Sigmoid colon (tissue), 7 donors: ENCODE data around the gene ABCC3. TPM values are rescaled to one million over a fixed set of nuclear protein-coding genes. Genes with fewer than 3 reads are reported as not detected.

Experiments used
- DNase-seq: peaks from one replicate; pipeline ENCODE4 v3.0.0-alpha.2; 2019
- H3K27ac ChIP-seq, 4 donors: fragments of 200-600 bp; sonication (generic); one replicate each; pipeline ENCODE4 v1.5.1; 2016 to 2019; ENCODE audit warnings: mild to moderate bottlenecking in 1 of 4
- H3K27me3 ChIP-seq, 3 donors: fragments of 200-600 bp; sonication (generic); one replicate each; pipeline ENCODE4 v1.5.1; 2019; ENCODE audit warnings: mild to moderate bottlenecking in 1 of 3
- H3K36me3 ChIP-seq, 4 donors: fragments of 200-600 bp; sonication (generic); one replicate each; pipeline ENCODE4 v1.5.1; 2016 to 2019
- H3K4me1 ChIP-seq, 4 donors: fragments of 200-600 bp; sonication (generic); one replicate each; pipeline ENCODE4 v1.5.1; 2017 to 2019
- H3K4me3 ChIP-seq, 4 donors: fragments of 200-600 bp; sonication (generic); one replicate each; pipeline ENCODE4 v1.5.1; 2017 to 2019; ENCODE audit warnings: mild to moderate bottlenecking in 2 of 4, moderate library complexity in 1 of 4
- H3K9me3 ChIP-seq, 4 donors: fragments of 200-600 bp in 3 of 4; sonication (generic) in 3 of 4; one replicate each; pipeline versions ENCODE4 v1.5.1 to v1.6.1; 2013 to 2019
- EP300 ChIP-seq, 4 donors: sonication (generic); formaldehyde crosslinking; IDR thresholded peaks; one replicate each; pipeline ENCODE4 v1.6.1; 2017; ENCODE audit warnings: antibody characterized with exemption in 4 of 4
- POLR2A ChIP-seq, 2 donors: fragments of 450-650 bp; IDR thresholded peaks; one replicate each; pipeline ENCODE4 v1.6.1; 2016; ENCODE audit warnings: antibody characterized with exemption in 2 of 2, mild to moderate bottlenecking in 2 of 2, moderate library complexity in 2 of 2
- POLR2AphosphoS5 ChIP-seq, 4 donors: sonication (generic); formaldehyde crosslinking; IDR thresholded peaks; one replicate each; pipeline ENCODE4 v1.6.1; 2017; ENCODE audit warnings: antibody characterized with exemption in 4 of 4
- WGBS, 2 donors: extraction: QIAGEN DNeasy Blood & Tissue Kit; methylation state at CpG; one replicate each; pipeline ENCODE4 v1.1.7; 2013; 5-methylcytosine and 5-hydroxymethylcytosine counted together
- intact Hi-C: fragments of 100-400 bp; cut with DNase I; formaldehyde crosslinking; loops from one replicate; pipeline ENCODE4 v1.15.1; 2023
- polyA plus RNA-seq, 3 donors: library from polyadenylated mRNA; stranded (reverse); fragments of 200-250 nt; gene quantifications; one replicate each; pipeline ENCODE4 v1.2.3, GENCODE V29; 2013
- total RNA-seq, 4 donors: library from RNA; depleted of rRNA; stranded (reverse); fragments of >200 nt; gene quantifications; one replicate each; pipeline ENCODE4 v1.1.0, GENCODE V29; 2016
- TF ChIP-seq, protein P1 (sequence below), 4 experiments: fragments of 450-650 bp in 3 of 4; fragments of 200-600 bp in 1 of 4; IDR thresholded peaks; one replicate each; pipeline ENCODE4 v1.5.1; 2016 to 2019; ENCODE audit warnings: antibody characterized with exemption in 4 of 4, mild to moderate bottlenecking in 3 of 4, moderate library complexity in 2 of 4
- donor health status: healthy with polysubstance abuse.
- donor health status: Bipolar disorder and iron deficiency.
- donor health status: healthy.

ABCC3 gene
- total and polyA plus RNA-seq, 7 donors, result 0.71 to 94.1 (median 2.6) TPM

DNA sequence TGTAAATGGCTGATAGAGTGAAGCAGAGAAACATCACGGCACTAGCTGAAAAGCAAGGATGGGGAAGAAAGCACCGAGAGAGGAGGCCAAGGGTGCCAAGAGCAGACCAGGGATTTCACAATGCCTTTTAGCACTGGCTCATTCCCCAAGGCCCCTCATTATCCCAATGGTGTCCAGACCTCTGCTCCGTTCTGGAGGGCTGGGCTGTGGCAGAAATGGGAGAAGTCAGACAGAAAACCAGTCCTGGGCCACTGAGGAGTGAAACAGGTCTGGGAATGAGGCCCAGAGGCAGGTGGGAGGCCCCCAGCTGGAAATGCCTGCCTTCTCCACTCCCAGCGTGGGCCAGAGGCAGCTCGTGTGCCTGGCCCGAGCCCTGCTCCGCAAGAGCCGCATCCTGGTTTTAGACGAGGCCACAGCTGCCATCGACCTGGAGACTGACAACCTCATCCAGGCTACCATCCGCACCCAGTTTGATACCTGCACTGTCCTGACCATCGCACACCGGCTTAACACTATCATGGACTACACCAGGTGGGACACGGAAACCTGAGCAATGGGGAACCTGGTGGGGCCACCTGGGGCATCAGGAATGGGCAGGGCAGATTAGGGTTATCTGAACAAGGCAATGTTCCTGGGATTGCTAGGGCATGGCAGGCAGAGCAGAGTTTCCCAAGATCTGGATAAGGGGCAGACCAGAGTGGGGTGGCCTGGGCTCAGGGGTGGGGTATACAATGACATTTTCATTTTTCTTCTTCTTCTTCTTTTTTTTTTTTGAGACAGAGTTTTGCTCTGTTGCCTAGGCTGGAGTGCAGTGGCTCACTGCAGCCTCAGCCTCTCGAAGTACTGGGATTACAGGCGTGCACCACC is 52.8 kb downstream of the ABCC3 start:
- H3K27me3 ChIP-seq, result no peaks in the 10 kb centered on the region

GRCh38 chr17:50688245-50688644 is 53.6 kb downstream of the ABCC3 start:
- DNase-seq, result no peak
- intact Hi-C loops, result no loop called here
- Histone ChIP-seq H3K27me3 (no peaks in the 10 kb centered on the region), H3K27ac (no peak overlapping the region), H3K36me3 (no peaks in the 10 kb centered on the region), H3K9me3 (no peaks in the 10 kb centered on the region), H3K4me1 (peaks cover 0 to 73% (median 58%) of the 10 kb centered on the region in 4 donors), H3K4me3 (no peak overlapping the region)
- WGBS, 2 donors, result 93 to 96% methylated on average over 3 of the region's 3 CpGs
- TF ChIP-seq, protein P1, sequence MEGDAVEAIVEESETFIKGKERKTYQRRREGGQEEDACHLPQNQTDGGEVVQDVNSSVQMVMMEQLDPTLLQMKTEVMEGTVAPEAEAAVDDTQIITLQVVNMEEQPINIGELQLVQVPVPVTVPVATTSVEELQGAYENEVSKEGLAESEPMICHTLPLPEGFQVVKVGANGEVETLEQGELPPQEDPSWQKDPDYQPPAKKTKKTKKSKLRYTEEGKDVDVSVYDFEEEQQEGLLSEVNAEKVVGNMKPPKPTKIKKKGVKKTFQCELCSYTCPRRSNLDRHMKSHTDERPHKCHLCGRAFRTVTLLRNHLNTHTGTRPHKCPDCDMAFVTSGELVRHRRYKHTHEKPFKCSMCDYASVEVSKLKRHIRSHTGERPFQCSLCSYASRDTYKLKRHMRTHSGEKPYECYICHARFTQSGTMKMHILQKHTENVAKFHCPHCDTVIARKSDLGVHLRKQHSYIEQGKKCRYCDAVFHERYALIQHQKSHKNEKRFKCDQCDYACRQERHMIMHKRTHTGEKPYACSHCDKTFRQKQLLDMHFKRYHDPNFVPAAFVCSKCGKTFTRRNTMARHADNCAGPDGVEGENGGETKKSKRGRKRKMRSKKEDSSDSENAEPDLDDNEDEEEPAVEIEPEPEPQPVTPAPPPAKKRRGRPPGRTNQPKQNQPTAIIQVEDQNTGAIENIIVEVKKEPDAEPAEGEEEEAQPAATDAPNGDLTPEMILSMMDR (IDR thresholded peaks at IDR 0.05), result no peak
- no peak for TF ChIP-seq EP300 (IDR thresholded peaks at IDR 0.05)
- no peak for TF ChIP-seq POLR2A (IDR thresholded peaks at IDR 0.05)
- no peak for TF ChIP-seq POLR2AphosphoS5 (IDR thresholded peaks at IDR 0.05)

More for the DNA sequence above, 52.8 kb downstream of the ABCC3 start:
- 83% methylated on average over 16 of the region's 16 CpGs for WGBS, 2 donors
- TF ChIP-seq POLR2AphosphoS5 (IDR thresholded peaks at IDR 0.05), result no peak
- TF ChIP-seq POLR2A (IDR thresholded peaks at IDR 0.05), result no peak
- TF ChIP-seq EP300 (IDR thresholded peaks at IDR 0.05), result no peak
- TF ChIP-seq, protein P1 (IDR thresholded peaks at IDR 0.05), result no peak
- Histone ChIP-seq H3K27ac (peak overlapping the region; percentile 75 to 88 (median 80)), H3K4me1 (peaks cover 0 to 65% (median 49%) of the 10 kb centered on the region in 4 donors), H3K4me3 (no peak overlapping the region), H3K9me3 (no peaks in the 10 kb centered on the region), H3K36me3 (no peaks in the 10 kb centered on the region)
- intact Hi-C loops, result loop anchor here (2.0 kb wide), 1 partner anchor 19 kb away; the partner anchor contains the start of gene ANKRD40
- DNase-seq, result peak; percentile 74

DNA sequence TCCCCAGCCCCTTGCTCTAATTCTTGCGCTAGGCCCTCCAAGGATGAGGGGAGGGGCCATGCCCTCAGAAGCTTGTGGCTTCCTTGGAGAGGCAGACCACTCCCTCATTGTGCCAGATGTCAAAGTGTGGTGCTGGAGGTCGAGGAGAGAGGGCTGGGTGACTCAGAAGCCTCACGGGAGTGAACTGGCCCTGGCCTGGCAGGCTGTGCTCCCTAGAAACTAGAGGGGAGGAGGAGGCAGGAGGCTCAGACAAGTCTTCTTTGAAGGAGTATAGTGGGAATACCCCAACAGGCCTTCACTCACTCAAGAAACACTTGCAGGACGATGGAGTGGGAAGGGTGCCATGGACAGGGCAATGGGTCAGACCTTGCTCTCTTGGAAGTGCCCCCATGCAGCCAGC is 54.6 kb downstream of the ABCC3 start:
- DNase-seq, result no peak
- Histone ChIP-seq H3K36me3 (no peaks in the 10 kb centered on the region), H3K4me3 (no peak overlapping the region), H3K27me3 (no peaks in the 10 kb centered on the region), H3K4me1 (peaks cover 0 to 83% (median 66%) of the 10 kb centered on the region in 4 donors), H3K27ac (no peak overlapping the region), H3K9me3 (no peaks in the 10 kb centered on the region)
- WGBS, 2 donors, result 45 to 53% methylated on average over 4 of the region's 4 CpGs
- TF ChIP-seq, protein P1 (IDR thresholded peaks at IDR 0.05), result no peak
- TF ChIP-seq POLR2AphosphoS5 (IDR thresholded peaks at IDR 0.05) (no peak), EP300 (IDR thresholded peaks at IDR 0.05) (no peak), POLR2A (IDR thresholded peaks at IDR 0.05) (no peak)
- intact Hi-C loops, result no loop called here

DNA sequence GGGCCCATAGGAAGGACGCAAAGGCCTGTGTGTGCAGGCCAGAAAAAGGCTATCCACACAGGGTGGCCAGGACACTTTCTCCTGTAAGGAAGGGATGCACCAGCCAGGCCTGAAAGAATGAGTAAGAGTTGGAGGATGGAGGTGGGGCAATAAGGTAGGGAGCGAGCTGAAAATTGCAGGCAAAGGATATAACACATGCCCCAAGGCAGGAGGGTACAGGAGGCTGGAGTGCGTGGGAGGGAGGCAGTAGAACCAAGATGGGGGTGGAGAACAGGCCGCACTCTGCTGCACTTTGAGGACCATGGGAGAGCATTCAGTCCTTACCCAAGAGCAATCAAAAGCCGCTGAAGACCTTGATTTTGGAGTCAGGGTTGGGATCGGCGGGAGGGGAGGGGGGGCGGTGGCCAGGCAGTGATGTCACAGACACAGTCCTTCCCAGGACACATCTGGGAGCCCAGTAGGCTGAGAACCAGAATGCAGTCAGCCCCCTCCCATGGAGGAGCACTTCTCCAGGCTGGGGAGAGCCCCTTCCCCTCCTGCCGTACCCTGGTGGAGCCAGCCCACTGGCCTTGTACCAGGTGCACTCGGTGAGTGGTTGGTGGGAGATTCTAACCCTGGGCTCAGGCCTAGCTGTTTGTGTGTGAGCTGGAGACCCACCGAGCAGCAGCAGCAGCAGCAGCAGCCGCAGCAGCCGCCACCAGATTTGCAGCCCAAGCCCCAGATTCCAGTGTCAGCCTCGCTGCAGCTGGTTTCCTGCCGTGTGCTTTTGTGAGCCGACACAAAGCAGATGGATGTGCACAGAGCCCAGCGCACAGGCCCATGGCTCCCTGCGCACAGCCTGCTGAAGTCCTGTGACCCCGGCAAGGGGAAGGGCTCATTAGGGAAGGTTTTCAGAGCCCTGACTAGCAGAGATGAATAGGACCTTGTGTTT is 55.5 kb downstream of the ABCC3 start:
- Histone ChIP-seq H3K4me3 (no peak overlapping the region), H3K4me1 (peaks cover 2 to 93% (median 76%) of the 10 kb centered on the region in 4 donors), H3K27me3 (no peaks in the 10 kb centered on the region), H3K27ac (peak overlapping the region in 1 of 4 donors; percentile 71), H3K9me3 (no peaks in the 10 kb centered on the region), H3K36me3 (peaks cover 0 to 5% (median under 1%) of the 10 kb centered on the region in 4 donors)
- DNase-seq, result no peak
- 71 to 79% methylated on average over 19 of the region's 19 CpGs for WGBS, 2 donors
- TF ChIP-seq EP300 (IDR thresholded peaks at IDR 0.05), result no peak
- TF ChIP-seq POLR2AphosphoS5 (IDR thresholded peaks at IDR 0.05), result peak in 2 of 4 donors; percentile 27 to 29
- TF ChIP-seq, protein P1 (IDR thresholded peaks at IDR 0.05), result no peak
- intact Hi-C loops, result loop anchor here (5.0 kb wide), 2 partner anchors 58 to 208 kb away; partner anchors contain the start of gene ABCC3
